ENCODE data around the gene GNS. TPM values are rescaled to one million over a fixed set of nuclear protein-coding genes. Genes with fewer than 3 reads are reported as not detected.

Gene GNS
- total RNA-seq, 1 experiment from 2014 or later, result 57.5 TPM

DNA sequence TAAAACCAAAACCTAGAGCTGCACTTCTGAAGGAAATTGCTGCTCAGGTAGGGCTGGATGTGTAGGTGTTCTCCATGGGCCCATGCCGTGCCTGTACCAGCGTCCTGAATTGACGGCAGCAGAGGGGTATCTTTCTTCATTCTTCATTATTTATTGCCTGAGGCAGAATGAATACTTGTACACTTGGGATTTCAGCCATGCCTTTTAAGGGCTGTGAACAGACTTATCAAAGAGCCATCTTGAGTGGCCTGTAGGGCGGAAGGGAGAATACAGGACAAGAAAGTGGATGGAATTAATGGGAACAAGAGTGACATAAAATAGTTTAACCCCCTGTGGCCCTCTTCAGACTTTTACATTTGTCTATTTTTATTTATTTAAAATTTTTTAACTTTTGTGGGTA is 87.5 kb downstream of the GNS start:
- Histone ChIP-seq H3K4me3 (ENCODE audit: low read depth, low read length, poor library complexity, severe bottlenecking) (no peak overlapping the region), H3K9me3 (ENCODE audit: low read depth, low read length, poor library complexity, severe bottlenecking) (no peaks in the 10 kb centered on the region), H3K36me3 (ENCODE audit: insufficient read depth, low read length, poor library complexity, severe bottlenecking) (no peaks in the 10 kb centered on the region), H3K4me1 (ENCODE audit: insufficient read depth, low read length, poor library complexity, severe bottlenecking) (peaks cover 72% of the 10 kb centered on the region), H3K27ac (ENCODE audit: low read depth, low read length, poor library complexity, severe bottlenecking) (peak overlapping the region; percentile 48), H3K27me3 (replicated peaks; ENCODE audit: insufficient read depth, low read depth, low read length, poor library complexity) (no peaks in the 10 kb centered on the region)
- peak; percentile 50 for DNase-seq (ENCODE audit: low spot score)
- no peak for TF ChIP-seq EZH2 (IDR thresholded peaks at IDR 0.05; ENCODE audit: borderline replicate concordance, low read depth, low read length, poor library complexity, severe bottlenecking)
- TF ChIP-seq, protein P1, sequence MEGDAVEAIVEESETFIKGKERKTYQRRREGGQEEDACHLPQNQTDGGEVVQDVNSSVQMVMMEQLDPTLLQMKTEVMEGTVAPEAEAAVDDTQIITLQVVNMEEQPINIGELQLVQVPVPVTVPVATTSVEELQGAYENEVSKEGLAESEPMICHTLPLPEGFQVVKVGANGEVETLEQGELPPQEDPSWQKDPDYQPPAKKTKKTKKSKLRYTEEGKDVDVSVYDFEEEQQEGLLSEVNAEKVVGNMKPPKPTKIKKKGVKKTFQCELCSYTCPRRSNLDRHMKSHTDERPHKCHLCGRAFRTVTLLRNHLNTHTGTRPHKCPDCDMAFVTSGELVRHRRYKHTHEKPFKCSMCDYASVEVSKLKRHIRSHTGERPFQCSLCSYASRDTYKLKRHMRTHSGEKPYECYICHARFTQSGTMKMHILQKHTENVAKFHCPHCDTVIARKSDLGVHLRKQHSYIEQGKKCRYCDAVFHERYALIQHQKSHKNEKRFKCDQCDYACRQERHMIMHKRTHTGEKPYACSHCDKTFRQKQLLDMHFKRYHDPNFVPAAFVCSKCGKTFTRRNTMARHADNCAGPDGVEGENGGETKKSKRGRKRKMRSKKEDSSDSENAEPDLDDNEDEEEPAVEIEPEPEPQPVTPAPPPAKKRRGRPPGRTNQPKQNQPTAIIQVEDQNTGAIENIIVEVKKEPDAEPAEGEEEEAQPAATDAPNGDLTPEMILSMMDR (conservative IDR thresholded peaks at IDR 0.05; ENCODE audit: low read depth, low read length), result no peak
- intact Hi-C loops (cut with micrococcal nuclease; ENCODE audit: unreplicated experiment), result loop anchor here (5.0 kb wide), 2 partner anchors 44 to 59 kb away; partner anchors contain the start of gene RASSF3
- POLR2A ChIA-PET (ENCODE audit: low non-redundant PET), result no interaction called here
- no TSS peak for BruUV-seq (replicated peaks)
- CTCF ChIA-PET, result no interaction called here

DNA sequence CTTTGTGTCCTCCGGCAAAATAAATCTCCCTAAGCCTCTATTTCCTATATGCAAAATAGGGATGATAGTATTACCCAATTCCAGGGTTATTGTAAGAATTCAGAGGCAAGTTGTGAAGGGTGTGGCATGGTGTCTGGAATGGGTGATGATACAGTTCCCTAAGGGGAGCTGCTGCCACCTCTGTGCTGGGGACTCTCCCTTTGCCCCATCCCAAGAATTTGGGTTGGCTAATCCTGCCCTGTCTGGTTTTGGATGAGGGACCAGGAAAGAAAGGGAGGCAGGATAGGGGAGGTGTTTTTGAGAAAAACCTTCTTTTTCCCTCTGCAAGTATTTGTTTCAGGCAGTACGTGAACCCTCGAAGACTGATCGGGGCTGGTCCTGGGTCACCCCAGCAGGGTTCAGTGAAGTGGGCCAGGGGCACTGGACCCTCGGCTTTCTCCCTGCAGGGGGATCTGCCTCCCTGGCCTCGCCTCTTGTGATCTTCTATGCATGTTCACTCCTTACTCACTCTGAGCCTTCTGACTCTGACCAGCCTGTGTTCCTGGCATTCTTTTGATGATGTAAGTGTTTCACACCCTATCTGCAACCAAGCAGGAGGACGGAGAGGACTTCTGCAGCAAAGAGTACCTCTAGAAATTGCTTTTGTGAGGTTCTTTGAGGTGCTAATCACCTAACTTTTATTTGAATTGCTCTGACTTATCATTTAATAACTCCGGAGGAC is 88.1 kb downstream of the GNS start:
- H3K27me3 ChIP-seq (replicated peaks; ENCODE audit: insufficient read depth, low read depth, low read length, poor library complexity), result no peaks in the 10 kb centered on the region
- peaks cover 75% of the 10 kb centered on the region for H3K4me1 ChIP-seq (ENCODE audit: insufficient read depth, low read length, poor library complexity, severe bottlenecking)
- peak overlapping the region; percentile 48 for H3K27ac ChIP-seq (ENCODE audit: low read depth, low read length, poor library complexity, severe bottlenecking)
- no peaks in the 10 kb centered on the region for H3K36me3 ChIP-seq (ENCODE audit: insufficient read depth, low read length, poor library complexity, severe bottlenecking)
- TF ChIP-seq, protein P1 (conservative IDR thresholded peaks at IDR 0.05; ENCODE audit: low read depth, low read length), result no peak
- no peak for TF ChIP-seq EZH2 (IDR thresholded peaks at IDR 0.05; ENCODE audit: borderline replicate concordance, low read depth, low read length, poor library complexity, severe bottlenecking)
- intact Hi-C loops (cut with micrococcal nuclease; ENCODE audit: unreplicated experiment), result loop anchor here (5.0 kb wide), 2 partner anchors 44 to 59 kb away; partner anchors contain the start of gene RASSF3
- peak; percentile 70 for DNase-seq (ENCODE audit: low spot score)
- H3K4me3 ChIP-seq (ENCODE audit: low read depth, low read length, poor library complexity, severe bottlenecking), result no peak overlapping the region
- BruUV-seq (replicated peaks), result no TSS peak
- no peaks in the 10 kb centered on the region for H3K9me3 ChIP-seq (ENCODE audit: low read depth, low read length, poor library complexity, severe bottlenecking)
- POLR2A ChIA-PET (ENCODE audit: low non-redundant PET), result no interaction called here
- CTCF ChIA-PET, result no interaction called here

DNA sequence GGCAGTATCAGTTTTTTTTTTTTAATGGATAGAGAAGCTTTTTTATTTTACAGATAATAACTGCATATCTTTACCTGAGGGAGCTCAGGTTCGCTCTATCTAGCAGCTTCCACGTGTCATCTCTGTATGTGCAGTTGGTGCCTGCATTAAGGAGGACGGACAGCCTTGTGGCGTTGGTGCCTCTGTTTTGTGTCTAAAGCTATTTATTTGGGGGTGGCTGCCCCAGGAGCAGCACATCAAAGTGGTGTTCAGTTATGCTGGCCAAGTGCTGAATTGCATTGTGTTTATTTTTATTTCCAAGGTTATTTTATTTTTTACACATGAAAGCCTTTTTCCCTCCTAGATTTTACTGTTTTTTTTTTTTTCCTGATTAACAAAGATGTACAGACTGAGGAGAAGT is 89.2 kb downstream of the GNS start:
- DNase-seq (ENCODE audit: low spot score), result no peak
- H3K4me3 ChIP-seq (ENCODE audit: low read depth, low read length, poor library complexity, severe bottlenecking), result no peak overlapping the region
- no peaks in the 10 kb centered on the region for H3K27me3 ChIP-seq (replicated peaks; ENCODE audit: insufficient read depth, low read depth, low read length, poor library complexity)
- no peaks in the 10 kb centered on the region for H3K9me3 ChIP-seq (ENCODE audit: low read depth, low read length, poor library complexity, severe bottlenecking)
- ChIA-PET POLR2A (ENCODE audit: low non-redundant PET) (no interaction called here), CTCF (no interaction called here)
- H3K36me3 ChIP-seq (ENCODE audit: insufficient read depth, low read length, poor library complexity, severe bottlenecking), result no peaks in the 10 kb centered on the region
- TF ChIP-seq EZH2 (IDR thresholded peaks at IDR 0.05; ENCODE audit: borderline replicate concordance, low read depth, low read length, poor library complexity, severe bottlenecking), result no peak
- TF ChIP-seq, protein P1 (conservative IDR thresholded peaks at IDR 0.05; ENCODE audit: low read depth, low read length), result no peak
- BruUV-seq (replicated peaks), result no TSS peak
- peak overlapping the region; percentile 69 for H3K27ac ChIP-seq (ENCODE audit: low read depth, low read length, poor library complexity, severe bottlenecking)
- H3K4me1 ChIP-seq (ENCODE audit: insufficient read depth, low read length, poor library complexity, severe bottlenecking), result peaks cover 72% of the 10 kb centered on the region
- intact Hi-C loops (cut with micrococcal nuclease; ENCODE audit: unreplicated experiment), result loop anchor here (5.0 kb wide), 2 partner anchors 43 to 58 kb away; partner anchors contain the start of gene RASSF3

All from A673 (cell line).